GM18499 (cell line): ENCODE results near the gene RFX2.

Experiments
- ATAC-seq: cut with Tn5 transposase; IDR thresholded peaks from one replicate; pipeline ENCODE4 v1.9.1; 2021; ENCODE audit warnings: moderate number of reproducible peaks; ENCODE audit not compliant: insufficient read depth, unreplicated experiment

RFX2 gene

GRCh38 chr19:5948752-5949564, 161.3 kb downstream of the RFX2 start:
- ATAC-seq, result no peak

- ATAC-seq, result no peak
Measured at GRCh38 chr19:5947435-5947834, 162.9 kb downstream of the RFX2 start.

- ATAC-seq, result no peak
Measured at GRCh38 chr19:5943623-5944022, 166.7 kb downstream of the RFX2 start.
